Transverse colon (tissue), 4 donors: ENCODE measurements around the gene ARIH2.

Source experiments
- EP300 ChIP-seq: sonication (generic); formaldehyde crosslinking; IDR thresholded peaks from one replicate; pipeline ENCODE4 v1.6.1; 2017; ENCODE audit warnings: antibody characterized with exemption, low read depth
- POLR2A ChIP-seq: fragments of 450-650 bp; IDR thresholded peaks from one replicate; pipeline ENCODE4 v1.6.1; 2016; ENCODE audit warnings: antibody characterized with exemption, mild to moderate bottlenecking, moderate library complexity
- POLR2AphosphoS5 ChIP-seq, 3 donors: sonication (generic); formaldehyde crosslinking; IDR thresholded peaks; one replicate each; pipeline ENCODE4 v1.6.1; 2016; ENCODE audit warnings: antibody characterized with exemption in 3 of 3
- TF ChIP-seq, protein P1 (sequence below), 5 experiments: fragments of 200-600 bp in 3 of 5; fragments of 450-650 bp in 2 of 5; sonication (generic) in 3 of 5; IDR thresholded peaks; 1 replicate in 2 of 5; 2 replicates in 3 of 5; pipeline ENCODE4 v1.5.1; 2016 to 2017; ENCODE audit warnings: antibody characterized with exemption in 5 of 5, inconsistent platforms in 3 of 5, mild to moderate bottlenecking in 2 of 5, moderate library complexity in 1 of 5

DNA sequence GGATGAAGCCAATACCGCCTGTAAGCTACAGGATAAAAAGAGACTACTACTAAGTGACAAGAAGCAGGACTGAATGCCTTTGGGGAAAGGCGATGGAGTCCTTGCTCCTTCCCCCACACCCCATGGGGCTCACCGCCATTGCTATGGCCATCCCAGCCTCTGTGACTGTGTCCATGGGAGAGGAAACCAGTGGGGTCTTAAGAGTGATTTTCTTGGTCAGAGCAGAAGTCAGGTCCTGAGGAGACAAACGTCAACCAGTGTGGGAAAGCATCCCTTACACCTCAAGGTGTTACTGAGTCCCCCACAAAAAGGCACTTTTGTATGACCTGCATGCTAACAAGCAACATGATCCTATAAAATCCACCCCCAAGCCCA, 109.6 kb downstream of the ARIH2 start:
- TF ChIP-seq POLR2A, result no peak
- TF ChIP-seq, protein P1, sequence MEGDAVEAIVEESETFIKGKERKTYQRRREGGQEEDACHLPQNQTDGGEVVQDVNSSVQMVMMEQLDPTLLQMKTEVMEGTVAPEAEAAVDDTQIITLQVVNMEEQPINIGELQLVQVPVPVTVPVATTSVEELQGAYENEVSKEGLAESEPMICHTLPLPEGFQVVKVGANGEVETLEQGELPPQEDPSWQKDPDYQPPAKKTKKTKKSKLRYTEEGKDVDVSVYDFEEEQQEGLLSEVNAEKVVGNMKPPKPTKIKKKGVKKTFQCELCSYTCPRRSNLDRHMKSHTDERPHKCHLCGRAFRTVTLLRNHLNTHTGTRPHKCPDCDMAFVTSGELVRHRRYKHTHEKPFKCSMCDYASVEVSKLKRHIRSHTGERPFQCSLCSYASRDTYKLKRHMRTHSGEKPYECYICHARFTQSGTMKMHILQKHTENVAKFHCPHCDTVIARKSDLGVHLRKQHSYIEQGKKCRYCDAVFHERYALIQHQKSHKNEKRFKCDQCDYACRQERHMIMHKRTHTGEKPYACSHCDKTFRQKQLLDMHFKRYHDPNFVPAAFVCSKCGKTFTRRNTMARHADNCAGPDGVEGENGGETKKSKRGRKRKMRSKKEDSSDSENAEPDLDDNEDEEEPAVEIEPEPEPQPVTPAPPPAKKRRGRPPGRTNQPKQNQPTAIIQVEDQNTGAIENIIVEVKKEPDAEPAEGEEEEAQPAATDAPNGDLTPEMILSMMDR (IDR thresholded peaks at IDR 0.05), result no peak
- TF ChIP-seq POLR2AphosphoS5 (IDR thresholded peaks at IDR 0.05), result no peak
- no peak for TF ChIP-seq EP300
